OCI-LY1 (cell line): ENCODE data around the gene MAST4.

ENCODE experiments used
- H2AFZ ChIP-seq: fragments of 200-600 bp; sonication (generic), shearing (Covaris generic); 2 replicates; pipeline ENCODE4 v1.6.0; 2014; ENCODE audit warnings: antibody characterized with exemption, mild to moderate bottlenecking, low read length
- H3F3A ChIP-seq: fragments of 200-600 bp; sonication (generic), shearing (Covaris generic); 2 replicates; pipeline ENCODE4 v1.6.0; 2014; ENCODE audit warnings: mild to moderate bottlenecking, antibody characterized with exemption, low read length, moderate library complexity; ENCODE audit not compliant: insufficient read depth
- H3K27ac ChIP-seq: fragments of 200-600 bp; sonication (generic); 2 replicates; pipeline ENCODE4 v1.5.1; 2014; ENCODE audit warnings: low read length, mixed run types, mild to moderate bottlenecking, low read depth; ENCODE audit not compliant: poor library complexity, severe bottlenecking
- H3K27me3 ChIP-seq: fragments of 200-600 bp; sonication (generic); 2 replicates; pipeline ENCODE4 v1.6.0; 2014; ENCODE audit warnings: antibody characterized with exemption, mild to moderate bottlenecking, low read length, moderate library complexity; ENCODE audit not compliant: insufficient read depth
- H3K36me3 ChIP-seq: fragments of 200-600 bp; sonication (generic); 2 replicates; pipeline ENCODE4 v1.6.1; 2014; ENCODE audit warnings: mild to moderate bottlenecking, antibody characterized with exemption, low read length, moderate library complexity, mixed read lengths; ENCODE audit not compliant: insufficient read depth
- H3K4me1 ChIP-seq: fragments of 200-600 bp; sonication (generic); 2 replicates; pipeline ENCODE4 v1.5.1; 2014; ENCODE audit warnings: mild to moderate bottlenecking, low read length, moderate library complexity; ENCODE audit not compliant: insufficient read depth, severe bottlenecking
- H3K4me2 ChIP-seq: fragments of 200-600 bp; sonication (generic), shearing (Covaris generic); 2 replicates; pipeline ENCODE4 v1.6.1; 2014; ENCODE audit warnings: low read length
- H3K4me3 ChIP-seq: fragments of 200-600 bp; sonication (generic); 2 replicates; pipeline ENCODE4 v1.5.1; 2014; ENCODE audit warnings: low read length, low read depth, mild to moderate bottlenecking, mixed read lengths; ENCODE audit not compliant: poor library complexity, severe bottlenecking
- H3K79me2 ChIP-seq: fragments of 200-600 bp; shearing (Covaris generic); 2 replicates; pipeline ENCODE4 v1.6.1; 2016; ENCODE audit warnings: mixed run types, low read length, mixed read lengths; ENCODE audit not compliant: insufficient read depth
- H3K9ac ChIP-seq: fragments of 200-600 bp; sonication (generic), shearing (Covaris generic); 2 replicates; pipeline ENCODE4 v1.6.1; 2014; ENCODE audit warnings: mild to moderate bottlenecking, low read length, mixed read lengths
- H3K9me2 ChIP-seq: fragments of 200-600 bp; sonication (generic), shearing (Covaris generic); 2 replicates; pipeline ENCODE4 v1.6.1; 2014; ENCODE audit warnings: low read depth, mild to moderate bottlenecking, low read length, mixed read lengths
- H3K9me3 ChIP-seq: fragments of 200-600 bp; shearing (Covaris generic); 2 replicates; pipeline ENCODE4 v1.6.1; 2014; ENCODE audit warnings: low read length, mixed read lengths
- H4K20me1 ChIP-seq: fragments of 200-600 bp; sonication (generic), shearing (Covaris generic); 2 replicates; pipeline ENCODE4 v1.6.0; 2016; ENCODE audit warnings: mild to moderate bottlenecking, low read length; ENCODE audit not compliant: insufficient read depth
- EZH2 ChIP-seq: fragments of 200-600 bp; sonication (generic), shearing (Covaris generic); IDR thresholded peaks from 2 replicates; pipeline ENCODE4 v1.8.0; 2017; ENCODE audit warnings: borderline replicate concordance, mixed run types, mild to moderate bottlenecking, antibody characterized with exemption, low read length, moderate library complexity, mixed read lengths
- TF ChIP-seq, protein P1 (sequence below): fragments of 200-600 bp; sonication (generic), shearing (Covaris generic); IDR thresholded peaks from 2 replicates; pipeline ENCODE4 v1.5.1; 2017; ENCODE audit warnings: mild to moderate bottlenecking, antibody characterized with exemption, low read length, moderate library complexity, mixed read lengths

Gene MAST4

DNA sequence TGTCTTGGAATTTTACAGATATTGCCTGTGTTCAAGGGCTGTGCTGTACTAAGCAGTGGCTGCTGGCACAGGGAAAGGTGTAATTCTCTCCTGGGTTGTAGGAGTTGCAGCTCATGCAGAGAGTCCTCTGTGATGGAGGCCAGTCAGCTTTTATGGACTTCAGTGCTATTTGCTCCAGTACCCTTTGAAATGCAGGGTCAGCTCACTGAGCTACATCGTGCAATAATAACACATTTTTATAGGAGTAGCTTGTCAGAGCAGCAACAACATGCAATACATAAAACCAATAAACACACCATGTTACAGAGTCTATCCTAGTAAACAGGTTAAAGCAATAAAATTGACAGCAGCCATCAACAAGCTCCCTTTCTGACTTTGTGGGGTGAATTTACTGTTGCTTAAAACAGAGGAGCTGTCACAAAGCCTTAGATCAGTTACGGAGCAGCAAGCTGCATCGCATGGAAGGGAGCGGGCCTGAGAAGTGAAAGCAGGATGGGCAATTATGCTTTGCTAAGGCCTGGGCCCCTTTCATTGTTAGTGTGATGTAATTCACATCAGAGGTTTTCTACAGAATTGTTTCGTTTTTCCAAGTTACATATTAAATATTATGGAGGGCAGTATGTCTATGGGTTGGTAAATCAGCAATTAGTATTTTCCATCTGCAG lies 583.6 kb downstream of the MAST4 start:
- H3K36me3 ChIP-seq, result peaks cover 75% of the 10 kb centered on the region
- no peak overlapping the region for H3K4me2 ChIP-seq
- TF ChIP-seq, protein P1, sequence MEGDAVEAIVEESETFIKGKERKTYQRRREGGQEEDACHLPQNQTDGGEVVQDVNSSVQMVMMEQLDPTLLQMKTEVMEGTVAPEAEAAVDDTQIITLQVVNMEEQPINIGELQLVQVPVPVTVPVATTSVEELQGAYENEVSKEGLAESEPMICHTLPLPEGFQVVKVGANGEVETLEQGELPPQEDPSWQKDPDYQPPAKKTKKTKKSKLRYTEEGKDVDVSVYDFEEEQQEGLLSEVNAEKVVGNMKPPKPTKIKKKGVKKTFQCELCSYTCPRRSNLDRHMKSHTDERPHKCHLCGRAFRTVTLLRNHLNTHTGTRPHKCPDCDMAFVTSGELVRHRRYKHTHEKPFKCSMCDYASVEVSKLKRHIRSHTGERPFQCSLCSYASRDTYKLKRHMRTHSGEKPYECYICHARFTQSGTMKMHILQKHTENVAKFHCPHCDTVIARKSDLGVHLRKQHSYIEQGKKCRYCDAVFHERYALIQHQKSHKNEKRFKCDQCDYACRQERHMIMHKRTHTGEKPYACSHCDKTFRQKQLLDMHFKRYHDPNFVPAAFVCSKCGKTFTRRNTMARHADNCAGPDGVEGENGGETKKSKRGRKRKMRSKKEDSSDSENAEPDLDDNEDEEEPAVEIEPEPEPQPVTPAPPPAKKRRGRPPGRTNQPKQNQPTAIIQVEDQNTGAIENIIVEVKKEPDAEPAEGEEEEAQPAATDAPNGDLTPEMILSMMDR, result no peak
- no peak for TF ChIP-seq EZH2
- H3K27me3 ChIP-seq, result no peaks in the 10 kb centered on the region
- no peaks in the 10 kb centered on the region for H3K4me1 ChIP-seq
- H3K9me2 ChIP-seq, result no peaks in the 10 kb centered on the region
- no peaks in the 10 kb centered on the region for H3F3A ChIP-seq
- peaks cover 13% of the 10 kb centered on the region for H3K9me3 ChIP-seq
- no peak overlapping the region for H3K4me3 ChIP-seq
- H4K20me1 ChIP-seq, result no peaks in the 10 kb centered on the region
- no peaks in the 10 kb centered on the region for H3K79me2 ChIP-seq
- no peak overlapping the region for H3K27ac ChIP-seq
- H2AFZ ChIP-seq, result no peak overlapping the region
- H3K9ac ChIP-seq, result no peak overlapping the region

DNA sequence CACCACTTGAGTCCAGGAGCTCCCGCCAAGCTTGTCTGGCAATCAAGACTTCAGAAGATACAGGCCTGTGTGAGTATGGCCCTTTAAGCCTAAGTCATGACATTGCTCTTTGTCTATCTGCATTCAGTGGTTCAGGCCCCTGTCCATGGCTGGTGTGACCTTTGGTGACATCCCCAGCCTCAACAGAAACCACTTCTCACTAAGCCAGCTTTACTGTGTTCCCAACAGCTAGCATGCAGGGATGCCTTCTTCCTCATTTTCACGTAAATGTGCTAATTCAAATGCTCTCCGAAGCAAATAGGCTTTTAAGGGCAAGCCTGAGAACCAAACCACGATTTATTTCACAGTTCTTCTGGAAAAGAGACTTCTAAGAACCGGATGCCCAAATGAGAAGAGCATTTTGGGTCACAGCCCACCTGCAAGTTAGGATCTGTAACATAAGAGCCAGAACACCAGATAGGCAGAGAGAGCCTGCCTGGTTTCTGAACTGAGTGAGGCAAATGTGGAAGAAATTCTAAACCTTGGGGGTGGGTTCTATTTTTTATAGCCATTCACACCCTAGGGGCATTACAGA lies 585.5 kb downstream of the MAST4 start:
- no peak for TF ChIP-seq EZH2
- Histone ChIP-seq H3K9me2 (no peaks in the 10 kb centered on the region), H3K9ac (no peak overlapping the region), H3K4me1 (peaks cover 4% of the 10 kb centered on the region), H3F3A (no peaks in the 10 kb centered on the region), H3K27me3 (no peaks in the 10 kb centered on the region), H3K4me3 (no peak overlapping the region), H3K27ac (no peak overlapping the region), H3K79me2 (peaks cover 12% of the 10 kb centered on the region), H4K20me1 (no peaks in the 10 kb centered on the region), H3K9me3 (peaks cover 13% of the 10 kb centered on the region), H2AFZ (no peak overlapping the region), H3K4me2 (no peak overlapping the region), H3K36me3 (peaks cover 92% of the 10 kb centered on the region)

DNA sequence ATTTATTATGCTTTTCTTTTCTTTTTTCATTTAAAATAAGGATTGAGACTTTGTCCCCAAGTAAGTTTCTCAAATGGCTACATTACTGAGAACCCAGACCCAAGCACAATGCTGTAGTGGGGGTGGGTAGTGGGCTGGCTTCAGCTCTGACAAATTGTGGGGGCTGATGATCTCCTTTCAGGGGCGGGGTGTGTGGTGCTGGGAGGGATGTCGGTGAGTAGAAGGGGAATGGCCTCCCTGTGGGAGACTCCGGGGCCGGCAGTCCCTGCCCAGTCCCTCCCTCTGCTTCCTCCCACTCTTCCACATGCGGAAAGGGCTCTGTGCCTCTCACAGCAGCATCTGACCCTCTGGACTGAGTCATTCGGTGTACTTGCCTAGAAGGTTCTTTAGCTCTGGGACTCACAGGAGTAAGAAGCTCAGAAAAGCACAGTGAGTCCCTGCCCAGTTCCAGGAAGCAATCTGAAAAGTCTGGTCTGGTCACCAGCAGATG lies 586.2 kb downstream of the MAST4 start:
- Histone ChIP-seq H4K20me1 (no peaks in the 10 kb centered on the region), H3K27me3 (no peaks in the 10 kb centered on the region), H3F3A (no peaks in the 10 kb centered on the region), H3K9ac (no peak overlapping the region), H3K4me1 (peaks cover 10% of the 10 kb centered on the region), H3K9me2 (no peaks in the 10 kb centered on the region), H2AFZ (no peak overlapping the region), H3K9me3 (peaks cover 11% of the 10 kb centered on the region), H3K27ac (no peak overlapping the region), H3K4me2 (no peak overlapping the region), H3K79me2 (peaks cover 18% of the 10 kb centered on the region), H3K4me3 (no peak overlapping the region), H3K36me3 (peaks cover 86% of the 10 kb centered on the region)
- TF ChIP-seq EZH2, result no peak
- TF ChIP-seq, protein P1, result no peak

DNA sequence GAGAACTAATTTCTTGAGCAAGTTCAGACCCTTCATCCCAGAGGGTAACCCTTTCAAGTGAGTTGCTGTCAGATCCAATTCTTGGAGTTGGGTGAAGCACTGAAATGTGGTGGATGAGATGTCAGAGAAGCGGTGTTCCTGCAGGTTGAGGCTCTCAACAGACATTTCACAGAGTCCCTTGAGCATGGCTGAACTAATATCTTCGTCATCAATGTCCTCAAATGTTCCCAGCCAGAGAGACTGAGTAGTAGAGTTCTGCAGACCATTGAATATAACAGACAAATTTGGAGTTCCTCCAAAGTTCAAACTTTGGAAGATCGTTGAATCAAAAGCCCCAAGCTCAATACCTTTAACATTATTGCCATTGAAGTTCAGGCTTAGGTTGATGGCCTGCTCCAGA lies 587.7 kb downstream of the MAST4 start:
- Histone ChIP-seq H3K4me1 (peaks cover 26% of the 10 kb centered on the region), H3K4me3 (no peak overlapping the region), H3K27me3 (no peaks in the 10 kb centered on the region), H3K79me2 (peaks cover 21% of the 10 kb centered on the region), H2AFZ (no peak overlapping the region), H3F3A (no peaks in the 10 kb centered on the region), H3K36me3 (peaks cover 74% of the 10 kb centered on the region), H3K4me2 (no peak overlapping the region), H4K20me1 (no peaks in the 10 kb centered on the region), H3K9me3 (peaks cover under 1% of the 10 kb centered on the region; the same call in 1 of the 2 replicates), H3K9ac (no peak overlapping the region), H3K9me2 (no peaks in the 10 kb centered on the region), H3K27ac (no peak overlapping the region)
- TF ChIP-seq, protein P1, result no peak
- TF ChIP-seq EZH2, result no peak
